Coronary artery (tissue), 2 donors: Measurements from ENCODE around the gene CIDEA.

Experiments
- DNase-seq: peaks from one replicate; pipeline ENCODE4 v3.0.0-alpha.2; 2017; ENCODE audit warnings: low spot score
- H3K27ac ChIP-seq, 2 donors: fragments of 200-600 bp; sonication (generic); one replicate each; pipeline ENCODE4 v1.5.1; 2016 to 2019
- H3K4me3 ChIP-seq: fragments of 200-600 bp; sonication (generic); 2 replicates; pipeline ENCODE4 v1.5.1; 2016; ENCODE audit warnings: mild to moderate bottlenecking, moderate library complexity
- TF ChIP-seq, protein P1 (sequence below): fragments of 200-600 bp; sonication (generic); IDR thresholded peaks from one replicate; pipeline ENCODE4 v1.5.1; 2019; ENCODE audit warnings: antibody characterized with exemption

CIDEA gene

DNA sequence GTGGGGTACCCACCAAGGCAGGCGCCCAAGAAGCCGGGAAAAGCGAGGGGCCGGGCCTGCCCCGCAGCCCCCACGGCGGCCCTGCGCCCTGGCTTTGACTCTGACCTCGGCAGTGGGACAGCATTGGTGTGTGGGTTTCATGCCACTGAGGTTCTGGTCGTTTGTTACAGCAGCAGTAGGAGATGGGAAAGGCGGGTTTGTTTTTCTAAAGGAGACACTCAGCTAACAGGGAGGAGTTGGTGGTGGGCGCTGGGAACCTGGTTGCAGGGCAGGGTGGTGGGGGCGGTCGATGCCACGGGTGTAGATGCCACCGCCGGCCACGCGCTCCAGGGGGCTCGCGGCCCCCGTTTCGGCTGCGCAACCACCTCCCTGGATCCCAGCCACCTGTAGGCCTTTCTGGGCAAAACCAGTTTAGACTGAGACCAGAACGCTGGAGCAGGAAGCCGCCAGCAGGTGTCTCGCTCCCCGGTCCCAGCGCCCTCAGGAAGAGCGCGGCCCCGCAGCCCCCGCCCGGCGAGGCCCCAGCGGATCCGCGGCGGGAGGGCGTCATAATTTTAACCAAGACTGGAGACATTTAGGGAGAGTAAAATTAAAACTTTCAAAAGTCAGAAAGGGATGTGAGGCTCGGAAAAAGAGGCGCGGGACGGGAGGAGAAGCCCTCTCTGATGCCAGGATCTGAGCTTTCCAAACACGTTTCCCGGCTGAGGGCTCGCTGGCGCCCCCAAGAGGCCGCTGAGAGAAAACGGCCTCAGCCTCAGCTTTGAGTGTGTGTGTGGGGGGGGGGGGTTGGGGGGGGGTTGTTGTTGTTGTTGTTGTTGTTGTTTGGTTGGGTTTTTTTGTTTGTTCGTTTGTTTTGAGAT, 17.4 kb downstream of the CIDEA start:
- Histone ChIP-seq H3K27ac (peak overlapping the region; percentile 65 to 68), H3K4me3 (peak overlapping the region; percentile 66)
- peak; percentile 83 for DNase-seq
- TF ChIP-seq, protein P1, sequence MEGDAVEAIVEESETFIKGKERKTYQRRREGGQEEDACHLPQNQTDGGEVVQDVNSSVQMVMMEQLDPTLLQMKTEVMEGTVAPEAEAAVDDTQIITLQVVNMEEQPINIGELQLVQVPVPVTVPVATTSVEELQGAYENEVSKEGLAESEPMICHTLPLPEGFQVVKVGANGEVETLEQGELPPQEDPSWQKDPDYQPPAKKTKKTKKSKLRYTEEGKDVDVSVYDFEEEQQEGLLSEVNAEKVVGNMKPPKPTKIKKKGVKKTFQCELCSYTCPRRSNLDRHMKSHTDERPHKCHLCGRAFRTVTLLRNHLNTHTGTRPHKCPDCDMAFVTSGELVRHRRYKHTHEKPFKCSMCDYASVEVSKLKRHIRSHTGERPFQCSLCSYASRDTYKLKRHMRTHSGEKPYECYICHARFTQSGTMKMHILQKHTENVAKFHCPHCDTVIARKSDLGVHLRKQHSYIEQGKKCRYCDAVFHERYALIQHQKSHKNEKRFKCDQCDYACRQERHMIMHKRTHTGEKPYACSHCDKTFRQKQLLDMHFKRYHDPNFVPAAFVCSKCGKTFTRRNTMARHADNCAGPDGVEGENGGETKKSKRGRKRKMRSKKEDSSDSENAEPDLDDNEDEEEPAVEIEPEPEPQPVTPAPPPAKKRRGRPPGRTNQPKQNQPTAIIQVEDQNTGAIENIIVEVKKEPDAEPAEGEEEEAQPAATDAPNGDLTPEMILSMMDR: peak; percentile 64

DNA sequence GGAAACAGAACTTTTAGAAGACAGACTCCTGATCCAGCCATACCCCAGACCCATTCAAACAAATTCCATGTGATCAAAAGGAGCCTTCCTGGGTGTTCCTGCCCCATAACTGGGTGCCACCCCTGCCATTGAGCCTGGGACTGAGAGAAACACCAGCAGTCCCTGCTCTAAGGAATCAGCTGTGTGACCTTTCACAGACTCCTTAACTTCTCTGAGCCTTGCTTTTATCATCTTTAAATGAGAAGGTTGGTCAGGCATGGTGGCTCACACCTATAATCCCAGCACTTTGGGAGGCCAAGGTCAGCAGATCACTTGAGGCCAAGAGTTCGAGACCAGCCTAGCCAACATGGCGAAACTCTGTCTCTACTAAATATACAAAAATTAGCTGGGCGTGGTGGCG, 20.6 kb downstream of the CIDEA start:
- Histone ChIP-seq H3K4me3 (no peak overlapping the region), H3K27ac (no peak overlapping the region)
- no peak for DNase-seq
- TF ChIP-seq, protein P1: no peak

DNA sequence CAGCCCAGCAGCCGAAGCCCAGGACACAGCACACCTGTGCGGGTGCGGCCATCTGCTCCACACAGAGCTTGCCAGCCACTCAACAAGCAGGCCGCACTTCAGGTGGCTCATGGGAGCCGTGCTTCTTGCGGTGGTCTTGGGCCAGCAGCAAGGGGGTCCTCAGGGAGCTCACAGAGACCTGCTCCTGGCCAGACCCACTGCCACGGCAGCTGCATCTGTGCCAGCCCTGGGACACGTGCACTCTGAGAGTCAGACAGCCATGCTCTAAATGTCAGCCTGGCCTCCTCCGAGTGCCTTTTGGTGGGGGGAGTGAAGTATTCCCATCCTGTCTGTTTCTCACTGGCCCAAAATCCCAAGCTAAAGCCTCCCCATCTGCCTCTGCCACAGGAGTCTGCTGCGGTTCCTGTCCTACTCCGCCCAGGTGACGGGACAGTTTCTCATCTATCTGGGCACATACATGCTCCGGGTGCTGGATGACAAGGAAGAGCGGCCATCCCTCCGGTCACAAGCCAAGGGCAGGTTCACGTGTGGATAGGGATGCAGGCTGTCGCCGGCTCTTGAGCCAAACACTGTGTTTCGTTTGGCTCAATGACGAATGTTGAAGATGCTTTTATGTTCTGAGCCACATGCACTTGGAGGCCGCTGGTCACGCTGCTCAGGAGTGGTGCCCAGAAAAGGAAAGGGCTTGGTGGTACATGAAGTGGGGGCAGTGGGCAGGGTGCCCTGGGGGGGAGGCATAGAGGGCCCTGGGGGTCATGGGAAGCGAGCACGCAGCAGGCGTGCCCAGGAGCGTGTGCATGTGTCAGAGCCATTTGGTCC, 22.8 kb downstream of the CIDEA start:
- H3K27ac ChIP-seq: peak overlapping the region; percentile 28 to 90
- DNase-seq: no peak
- TF ChIP-seq, protein P1: no peak
- no peak overlapping the region for H3K4me3 ChIP-seq

DNA sequence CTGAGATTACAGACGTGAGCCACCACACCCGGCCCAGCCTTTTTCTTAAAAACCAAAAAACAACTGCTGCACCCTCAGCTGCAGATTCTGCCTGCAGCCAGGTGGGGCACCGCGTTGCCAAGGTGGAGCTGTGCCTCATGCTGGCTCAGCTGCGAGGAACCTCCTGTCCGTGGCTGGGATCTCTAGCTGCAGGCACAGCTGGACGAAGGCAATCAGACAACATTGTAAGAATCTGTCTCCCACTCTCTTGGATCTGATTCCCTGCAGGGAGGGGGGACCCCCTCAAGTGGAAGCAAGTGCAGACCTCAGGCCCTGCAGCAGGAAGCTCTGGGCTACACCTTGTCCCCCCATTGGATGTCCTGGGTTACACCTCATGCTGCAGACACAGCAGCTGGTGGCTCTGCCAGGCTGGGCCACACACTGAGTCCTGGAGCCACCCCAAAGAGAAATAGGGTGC, 24.1 kb downstream of the CIDEA start:
- DNase-seq: no peak
- TF ChIP-seq, protein P1: no peak
- H3K4me3 ChIP-seq: peak overlapping the region; percentile 59

DNA sequence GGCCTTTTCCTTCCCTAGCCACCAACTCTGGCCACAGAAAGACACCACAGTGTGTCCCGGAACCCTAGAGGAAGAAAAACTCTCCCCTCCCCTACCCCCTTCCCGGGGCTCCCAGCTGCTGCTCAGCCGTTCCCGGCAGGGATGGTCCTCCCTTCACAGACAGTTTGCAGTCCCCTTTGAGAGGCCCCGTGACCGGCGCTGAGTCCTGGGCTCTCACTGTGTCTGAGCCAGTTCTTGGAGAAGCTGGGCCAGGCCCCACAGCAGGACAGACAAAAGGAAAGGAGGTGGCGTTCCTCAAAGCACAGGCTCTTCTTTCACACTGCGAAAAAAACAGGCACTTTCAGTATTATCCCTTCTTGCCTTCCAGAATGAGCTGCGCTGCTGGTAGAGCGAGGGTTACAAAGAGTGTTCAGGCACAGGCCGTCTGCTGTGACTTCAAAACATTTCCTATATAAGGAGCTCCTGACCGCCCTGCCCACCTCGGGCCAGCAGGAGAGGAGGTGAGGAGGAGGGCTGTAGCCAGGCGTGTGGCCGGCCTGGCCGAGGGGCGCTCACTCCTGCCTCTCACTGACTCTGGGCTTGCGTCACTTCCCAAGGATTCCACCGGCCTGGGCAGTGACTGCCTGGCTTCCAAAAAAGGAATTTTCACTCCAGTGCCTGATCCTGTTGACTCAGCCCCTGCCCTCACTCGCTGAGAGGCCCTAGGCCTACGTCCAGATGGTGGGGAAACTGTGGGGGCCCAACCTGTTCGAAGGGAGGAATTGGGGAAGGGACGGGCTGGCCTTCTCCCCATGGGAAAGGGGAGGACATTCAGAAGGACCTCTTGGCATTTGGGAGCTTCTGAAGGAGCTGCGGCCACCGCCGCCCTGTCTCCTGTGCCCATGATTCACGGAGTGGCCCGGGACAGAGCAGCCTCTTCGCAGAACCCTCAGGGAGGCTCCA, 24.9 kb downstream of the CIDEA start:
- H3K4me3 ChIP-seq: peak overlapping the region; percentile 59
- DNase-seq: peak; percentile 97
- H3K27ac ChIP-seq: peak overlapping the region; percentile 90 to 93
- TF ChIP-seq, protein P1: no peak

More for the DNA sequence above, 24.1 kb downstream of the CIDEA start:
- peak overlapping the region; percentile 90 to 93 for H3K27ac ChIP-seq

DNA sequence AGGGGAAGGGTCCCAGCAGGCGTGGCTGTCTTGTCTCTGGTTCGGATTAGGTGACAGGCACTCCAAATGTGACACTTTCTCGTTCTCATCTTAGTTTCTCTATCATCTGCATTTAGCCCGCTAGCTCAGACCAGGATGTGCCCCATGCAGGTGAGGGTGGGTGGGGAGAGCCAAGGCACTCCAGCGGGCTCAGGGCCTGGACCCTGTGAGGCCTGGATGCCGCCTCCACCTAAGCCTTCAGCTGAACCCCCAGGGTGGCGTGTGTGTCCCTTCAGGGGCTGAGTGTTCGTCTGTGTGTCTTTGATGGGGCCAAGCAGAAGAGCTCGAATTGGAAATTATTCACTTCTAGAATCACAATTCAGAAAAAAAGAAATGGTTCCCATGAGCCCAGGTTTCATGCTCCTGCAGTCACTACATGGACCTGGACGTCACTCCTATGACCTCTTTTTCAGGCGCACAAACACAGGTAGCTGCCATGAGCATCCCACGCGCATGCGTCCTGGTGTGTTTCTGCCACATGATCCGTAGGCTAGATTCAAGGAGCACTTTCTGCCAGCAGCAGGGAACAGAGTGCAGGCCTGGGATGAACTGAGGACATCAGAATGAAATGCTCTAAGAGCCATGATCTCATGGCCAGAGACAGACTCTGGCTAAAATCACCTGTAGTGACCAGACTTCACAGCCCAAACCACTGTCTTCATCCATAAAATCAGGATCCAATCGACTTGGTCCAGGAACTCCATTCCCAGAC, 25.8 kb downstream of the CIDEA start:
- TF ChIP-seq, protein P1: no peak
- Histone ChIP-seq H3K27ac (peak overlapping the region; percentile 90 to 93), H3K4me3 (peak overlapping the region; percentile 59)
- DNase-seq: no peak
